ENCODE measurements around the gene VILL. TPM values are rescaled to one million over a fixed set of nuclear protein-coding genes. Genes with fewer than 3 reads are reported as not detected.
A peak's percentile ranks its signal among the peaks of the same experiment; 100 is the strongest.

VILL gene
- polyA plus RNA-seq: 10 to 100 TPM in 1 of 2 donors, 1 to 10 TPM in 1; 4.9 to 16.7 TPM

DNA sequence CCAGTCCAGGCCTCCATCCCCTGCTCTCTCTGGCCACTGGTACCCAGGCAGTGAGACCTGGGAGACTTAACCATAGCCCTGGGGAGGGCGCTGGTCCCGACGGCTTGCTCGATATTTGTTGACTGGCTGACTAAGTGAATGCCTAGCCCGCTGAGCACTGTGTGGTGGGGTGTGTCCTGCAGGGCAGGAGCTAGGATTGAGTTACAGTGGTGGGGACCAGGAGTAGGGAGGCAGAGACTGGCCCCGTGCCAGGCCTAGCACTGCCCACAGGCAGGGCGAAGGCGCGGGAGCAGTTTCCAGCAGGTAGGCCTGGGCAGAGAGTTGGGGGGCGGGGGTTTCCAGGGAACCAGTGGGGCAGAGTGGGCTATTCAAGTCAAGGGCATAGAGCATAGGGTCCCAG is at the start of gene VILL:
Gene VILL, plus strand, starts transcription at position 260 of the 400 bp plus-strand sequence. CDS start 2,887 bp downstream, outside the sequence.
- H3K36me3 ChIP-seq (ENCODE audit: control insufficient read depth in 2 of 2, insufficient read depth in 2 of 2, low read length in 1 of 2): peaks cover 0 to 4% of the 10 kb centered on the region in 2 donors
- 56 to 59% methylated on average over 10 of the region's 10 CpGs for WGBS, 2 donors
- peak within 1 kb of the TSS in 1 of 2 donors; percentile 5 for H3K27ac ChIP-seq (ENCODE audit: low read depth in 2 of 2, low read length in 1 of 2)
- peak within 1 kb of the TSS in 1 of 2 donors; percentile 17 for H3K4me3 ChIP-seq (ENCODE audit: low read depth in 1 of 2, low read length in 2 of 2)
- peaks cover 11 to 39% of the 10 kb centered on the region in 2 donors for H3K4me1 ChIP-seq (ENCODE audit: control insufficient read depth in 2 of 2, insufficient read depth in 2 of 2, low read length in 1 of 2)
- no peaks in the 10 kb centered on the region for H3K27me3 ChIP-seq (ENCODE audit: control insufficient read depth in 1 of 2, insufficient read depth in 2 of 2, low read length in 2 of 2)
- no peaks in the 10 kb centered on the region for H3K9me3 ChIP-seq (ENCODE audit: control insufficient read depth in 2 of 2, insufficient read depth in 1 of 2, low read depth in 1 of 2, low read length in 1 of 2)

DNA sequence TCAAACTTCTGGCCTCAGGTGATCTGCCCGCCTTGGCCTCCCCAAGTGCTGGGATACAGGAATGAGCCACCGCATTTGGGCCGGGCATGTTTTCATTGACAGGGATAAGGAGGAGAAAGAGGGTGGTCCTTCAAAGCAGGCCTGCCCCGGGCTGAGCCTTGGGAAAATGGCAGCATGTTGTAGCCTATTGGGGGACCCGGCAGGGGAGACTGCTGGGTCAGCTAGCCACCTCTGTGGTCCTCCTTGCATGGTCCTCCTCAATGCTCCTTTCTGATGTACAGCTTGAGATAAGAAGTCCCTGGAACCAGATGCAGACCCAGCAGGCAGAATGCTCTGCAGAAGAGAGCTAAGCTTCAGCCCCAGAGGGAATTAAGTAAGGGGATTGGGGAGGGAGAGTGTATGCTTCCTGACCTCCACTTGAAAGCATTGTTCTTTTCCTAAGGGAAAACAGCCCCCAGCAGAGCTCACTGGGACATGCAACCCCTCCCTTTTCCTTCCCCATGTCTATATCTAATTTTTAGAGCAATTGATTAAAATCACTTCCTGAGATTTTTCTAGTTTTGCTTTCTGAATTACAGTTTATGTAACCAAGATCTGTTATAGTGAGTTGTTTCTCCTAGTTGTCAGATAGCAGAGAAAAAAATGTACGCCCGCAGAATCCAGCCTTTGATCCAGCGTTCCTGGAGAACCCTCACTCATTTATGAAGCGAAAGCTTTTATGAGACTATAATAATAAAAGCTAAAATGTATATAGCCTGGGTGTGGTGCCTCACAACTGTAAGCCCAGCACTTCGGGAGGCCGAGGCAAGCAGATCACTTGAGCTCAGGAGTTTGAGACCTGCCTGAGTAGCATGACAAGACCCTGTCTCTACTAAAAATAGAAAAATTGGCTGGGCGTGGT is 48.7 kb upstream of the VILL start:
- Histone ChIP-seq H3K9me3 (ENCODE audit: control insufficient read depth in 2 of 2, insufficient read depth in 1 of 2, low read depth in 1 of 2, low read length in 1 of 2) (no peaks in the 10 kb centered on the region), H3K27me3 (ENCODE audit: control insufficient read depth in 1 of 2, insufficient read depth in 2 of 2, low read length in 2 of 2) (no peaks in the 10 kb centered on the region), H3K27ac (ENCODE audit: low read depth in 2 of 2, low read length in 1 of 2) (no peak overlapping the region), H3K36me3 (ENCODE audit: control insufficient read depth in 2 of 2, insufficient read depth in 2 of 2, low read length in 1 of 2) (no peaks in the 10 kb centered on the region), H3K4me1 (ENCODE audit: control insufficient read depth in 2 of 2, insufficient read depth in 2 of 2, low read length in 1 of 2) (peaks cover 6 to 19% of the 10 kb centered on the region in 2 donors), H3K4me3 (ENCODE audit: low read depth in 1 of 2, low read length in 2 of 2) (no peak overlapping the region)
- 60% methylated on average over 12 of the region's 12 CpGs for WGBS, 2 donors

DNA sequence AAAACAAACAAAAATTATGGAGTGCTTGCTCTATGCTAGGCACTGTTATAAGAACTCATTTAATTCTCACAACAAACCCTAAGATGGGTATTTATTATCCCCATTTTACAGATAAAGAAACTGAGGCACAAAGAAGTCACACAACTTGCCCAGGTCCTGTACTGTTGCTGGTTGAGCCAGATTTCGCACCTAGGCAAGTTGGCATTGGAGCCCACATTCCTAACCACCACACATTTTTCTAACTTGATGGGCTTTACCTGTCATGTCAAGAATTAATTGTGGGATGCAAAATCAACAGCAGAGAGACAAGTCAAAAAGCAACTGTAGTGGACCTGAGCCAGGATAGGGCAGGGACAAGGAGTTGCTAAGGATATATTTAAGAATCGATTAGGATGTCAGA is 47.9 kb upstream of the VILL start:
- H3K4me3 ChIP-seq (ENCODE audit: low read depth in 1 of 2, low read length in 2 of 2): no peak overlapping the region
- H3K27ac ChIP-seq (ENCODE audit: low read depth in 2 of 2, low read length in 1 of 2): peak overlapping the region in 1 of 2 donors; percentile 17
- no peaks in the 10 kb centered on the region for H3K36me3 ChIP-seq (ENCODE audit: control insufficient read depth in 2 of 2, insufficient read depth in 2 of 2, low read length in 1 of 2)
- no peaks in the 10 kb centered on the region for H3K27me3 ChIP-seq (ENCODE audit: control insufficient read depth in 1 of 2, insufficient read depth in 2 of 2, low read length in 2 of 2)
- no peaks in the 10 kb centered on the region for H3K9me3 ChIP-seq (ENCODE audit: control insufficient read depth in 2 of 2, insufficient read depth in 1 of 2, low read depth in 1 of 2, low read length in 1 of 2)
- H3K4me1 ChIP-seq (ENCODE audit: control insufficient read depth in 2 of 2, insufficient read depth in 2 of 2, low read length in 1 of 2): peaks cover 6 to 22% of the 10 kb centered on the region in 2 donors
- 50 to 66% methylated on average over 2 of the region's 2 CpGs for WGBS, 2 donors

DNA sequence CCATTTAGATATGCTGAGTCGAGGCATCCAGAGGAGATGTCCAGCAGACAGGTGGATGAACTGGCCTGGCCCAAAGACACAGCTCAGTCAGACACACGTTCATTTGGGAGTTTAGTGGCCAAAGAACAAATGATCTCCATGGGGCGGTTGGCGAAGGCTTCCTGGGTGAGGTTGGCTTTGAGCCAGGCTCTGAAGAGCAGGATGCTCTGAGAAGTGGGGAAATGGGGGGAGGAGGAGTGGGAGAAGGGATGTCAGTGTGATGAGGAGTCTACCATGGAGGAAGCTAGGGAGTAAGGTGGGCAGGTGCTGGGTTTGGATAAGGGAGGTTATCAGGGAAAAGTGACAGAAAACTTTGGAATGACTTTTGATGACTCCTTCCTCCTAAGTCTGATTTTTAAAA is 47.5 kb upstream of the VILL start:
- WGBS, 2 donors: 75 to 78% methylated on average over 4 of the region's 4 CpGs
- H3K27me3 ChIP-seq (ENCODE audit: control insufficient read depth in 1 of 2, insufficient read depth in 2 of 2, low read length in 2 of 2): no peaks in the 10 kb centered on the region
- H3K4me1 ChIP-seq (ENCODE audit: control insufficient read depth in 2 of 2, insufficient read depth in 2 of 2, low read length in 1 of 2): peaks cover 6 to 22% of the 10 kb centered on the region in 2 donors
- peak overlapping the region in 1 of 2 donors; percentile 17 for H3K27ac ChIP-seq (ENCODE audit: low read depth in 2 of 2, low read length in 1 of 2)
- no peaks in the 10 kb centered on the region for H3K9me3 ChIP-seq (ENCODE audit: control insufficient read depth in 2 of 2, insufficient read depth in 1 of 2, low read depth in 1 of 2, low read length in 1 of 2)
- H3K4me3 ChIP-seq (ENCODE audit: low read depth in 1 of 2, low read length in 2 of 2): no peak overlapping the region
- H3K36me3 ChIP-seq (ENCODE audit: control insufficient read depth in 2 of 2, insufficient read depth in 2 of 2, low read length in 1 of 2): no peaks in the 10 kb centered on the region

DNA sequence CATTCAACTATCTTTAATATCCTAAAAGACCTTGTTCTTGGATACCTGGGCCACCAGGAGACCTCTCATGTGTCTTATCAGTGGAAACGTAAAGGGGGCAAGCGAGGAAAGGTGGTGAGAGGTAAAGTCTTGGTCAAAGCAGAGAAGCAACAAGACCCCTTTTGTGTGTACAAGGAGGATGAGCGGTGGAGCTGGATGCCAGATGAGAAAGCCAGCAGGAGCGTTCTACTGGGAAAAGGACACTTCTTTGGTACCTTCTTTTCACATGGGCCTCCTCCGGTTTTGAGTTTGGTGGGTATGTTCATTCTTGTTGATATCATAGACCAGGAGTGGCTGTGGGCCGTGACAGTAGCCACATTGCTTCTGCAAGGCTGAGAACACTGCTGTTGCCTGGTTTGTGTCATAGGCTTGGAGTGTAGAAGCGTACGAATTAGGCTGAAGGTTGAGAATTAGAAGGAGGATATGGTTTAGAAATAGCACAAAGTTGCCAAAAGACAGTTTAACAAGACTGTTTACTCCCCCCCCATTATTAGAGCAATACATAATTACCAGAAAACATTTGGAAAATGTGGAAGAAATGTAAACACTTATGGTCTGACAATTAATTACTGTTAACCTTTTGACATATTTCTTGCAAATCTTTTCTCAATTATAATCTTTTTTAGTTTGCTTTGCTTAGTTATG is 46.8 kb upstream of the VILL start:
- Histone ChIP-seq H3K27me3 (ENCODE audit: control insufficient read depth in 1 of 2, insufficient read depth in 2 of 2, low read length in 2 of 2) (no peaks in the 10 kb centered on the region), H3K4me3 (ENCODE audit: low read depth in 1 of 2, low read length in 2 of 2) (no peak overlapping the region), H3K4me1 (ENCODE audit: control insufficient read depth in 2 of 2, insufficient read depth in 2 of 2, low read length in 1 of 2) (peaks cover 6 to 22% of the 10 kb centered on the region in 2 donors), H3K9me3 (ENCODE audit: control insufficient read depth in 2 of 2, insufficient read depth in 1 of 2, low read depth in 1 of 2, low read length in 1 of 2) (no peaks in the 10 kb centered on the region), H3K36me3 (ENCODE audit: control insufficient read depth in 2 of 2, insufficient read depth in 2 of 2, low read length in 1 of 2) (no peaks in the 10 kb centered on the region), H3K27ac (ENCODE audit: low read depth in 2 of 2, low read length in 1 of 2) (peak overlapping the region; percentile 23 to 36)
- WGBS, 2 donors: 82% methylated on average over 8 of the region's 8 CpGs

DNA sequence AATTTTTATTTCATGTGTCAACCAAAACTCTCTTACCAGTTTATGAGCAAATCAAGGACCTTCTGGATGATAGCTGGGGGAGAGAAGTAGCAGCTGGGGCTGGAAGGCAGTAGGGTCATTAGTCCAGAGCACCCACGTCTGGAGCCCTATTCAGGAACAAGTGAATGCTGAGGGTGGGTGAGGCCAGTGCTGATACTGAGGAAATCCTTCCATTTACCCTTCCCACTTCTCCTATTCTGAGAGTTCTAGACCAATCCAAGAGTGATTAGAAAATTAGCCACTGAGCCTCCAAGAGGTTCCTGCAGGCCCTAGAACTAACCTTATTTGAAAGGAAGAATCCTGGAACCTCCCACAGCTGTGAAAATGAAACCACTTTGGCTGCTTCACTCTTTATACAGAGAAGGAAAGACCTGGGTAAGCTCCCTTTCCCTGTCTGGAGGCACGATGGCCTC is 46.2 kb upstream of the VILL start:
- Histone ChIP-seq H3K9me3 (ENCODE audit: control insufficient read depth in 2 of 2, insufficient read depth in 1 of 2, low read depth in 1 of 2, low read length in 1 of 2) (no peaks in the 10 kb centered on the region), H3K27me3 (ENCODE audit: control insufficient read depth in 1 of 2, insufficient read depth in 2 of 2, low read length in 2 of 2) (no peaks in the 10 kb centered on the region), H3K27ac (ENCODE audit: low read depth in 2 of 2, low read length in 1 of 2) (peak overlapping the region in 1 of 2 donors; percentile 38), H3K4me3 (ENCODE audit: low read depth in 1 of 2, low read length in 2 of 2) (no peak overlapping the region), H3K36me3 (ENCODE audit: control insufficient read depth in 2 of 2, insufficient read depth in 2 of 2, low read length in 1 of 2) (no peaks in the 10 kb centered on the region), H3K4me1 (ENCODE audit: control insufficient read depth in 2 of 2, insufficient read depth in 2 of 2, low read length in 1 of 2) (peaks cover 6 to 22% of the 10 kb centered on the region in 2 donors)
- WGBS, 2 donors: 22 to 23% methylated on average over 2 of the region's 2 CpGs

DNA sequence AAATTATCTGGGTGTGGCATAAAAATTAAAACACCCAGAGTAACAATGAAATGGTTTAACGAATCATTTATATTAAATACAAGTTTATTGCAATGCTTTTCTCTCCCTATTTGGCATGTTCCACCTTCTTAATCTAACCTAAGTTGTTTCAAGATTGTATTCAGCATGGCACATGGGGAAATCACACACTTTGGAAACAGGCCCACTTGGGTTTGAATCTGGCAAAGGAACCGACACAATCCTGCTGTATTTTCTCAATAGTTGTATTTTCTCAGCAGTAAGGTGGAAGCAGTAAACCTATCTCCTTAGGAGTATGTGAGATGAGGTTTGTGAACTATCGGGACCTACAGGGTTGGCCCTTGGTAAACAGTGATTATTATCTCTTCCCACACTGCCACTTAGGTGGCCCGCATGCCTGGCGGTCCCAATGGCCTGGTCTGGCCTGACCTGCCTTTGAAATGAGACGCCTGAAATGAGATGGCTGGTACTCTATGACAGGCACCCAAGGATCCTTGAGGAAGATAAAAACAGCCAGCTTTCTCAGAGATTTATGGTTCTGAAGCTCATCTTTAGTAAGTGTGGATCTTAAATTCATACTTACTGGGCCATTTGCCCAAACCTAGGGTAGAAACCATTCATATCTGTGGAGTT is 45.3 kb upstream of the VILL start:
- Histone ChIP-seq H3K36me3 (ENCODE audit: control insufficient read depth in 2 of 2, insufficient read depth in 2 of 2, low read length in 1 of 2) (no peaks in the 10 kb centered on the region), H3K27me3 (ENCODE audit: control insufficient read depth in 1 of 2, insufficient read depth in 2 of 2, low read length in 2 of 2) (no peaks in the 10 kb centered on the region), H3K27ac (ENCODE audit: low read depth in 2 of 2, low read length in 1 of 2) (peak overlapping the region; percentile 61 to 81), H3K4me3 (ENCODE audit: low read depth in 1 of 2, low read length in 2 of 2) (no peak overlapping the region), H3K4me1 (ENCODE audit: control insufficient read depth in 2 of 2, insufficient read depth in 2 of 2, low read length in 1 of 2) (peaks cover 6 to 22% of the 10 kb centered on the region in 2 donors), H3K9me3 (ENCODE audit: control insufficient read depth in 2 of 2, insufficient read depth in 1 of 2, low read depth in 1 of 2, low read length in 1 of 2) (no peaks in the 10 kb centered on the region)
- 35 to 47% methylated on average over 6 of the region's 6 CpGs for WGBS, 2 donors

DNA sequence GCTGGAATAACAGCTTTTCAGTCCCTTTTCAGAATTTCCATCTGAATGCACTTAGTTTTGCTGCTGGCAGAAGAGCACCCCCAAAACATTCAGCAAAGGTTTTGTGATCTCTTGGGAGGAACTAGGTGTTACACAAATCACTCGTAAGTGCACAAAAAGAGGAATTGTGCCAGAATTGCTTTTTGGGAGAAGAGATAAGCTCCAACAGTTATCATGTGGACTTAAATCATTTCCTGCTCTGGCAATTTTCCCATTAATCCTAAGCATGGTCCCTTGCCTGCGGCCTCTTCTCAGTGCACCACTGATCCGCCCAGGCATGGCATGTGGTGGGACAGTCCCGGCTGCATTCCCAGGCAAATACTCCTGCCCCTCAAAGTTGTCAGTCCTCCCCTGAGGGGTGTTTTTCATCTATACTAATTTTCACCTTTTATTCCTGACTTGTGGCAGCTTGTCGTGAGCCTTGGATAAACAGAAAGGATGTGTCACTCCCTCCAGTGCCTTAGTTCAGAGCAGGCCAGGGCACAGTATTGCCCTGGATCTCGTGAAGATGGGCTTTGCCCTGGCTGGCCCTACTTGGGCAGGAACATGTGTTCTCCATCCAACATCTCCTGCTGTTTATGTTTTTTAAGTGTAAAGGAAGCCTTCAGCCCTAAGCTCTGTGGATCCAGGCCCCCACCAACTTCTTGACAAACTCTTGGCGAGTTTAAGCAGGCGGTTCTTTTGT is 44.6 kb upstream of the VILL start:
- Histone ChIP-seq H3K36me3 (ENCODE audit: control insufficient read depth in 2 of 2, insufficient read depth in 2 of 2, low read length in 1 of 2) (no peaks in the 10 kb centered on the region), H3K4me3 (ENCODE audit: low read depth in 1 of 2, low read length in 2 of 2) (no peak overlapping the region), H3K27me3 (ENCODE audit: control insufficient read depth in 1 of 2, insufficient read depth in 2 of 2, low read length in 2 of 2) (no peaks in the 10 kb centered on the region), H3K4me1 (ENCODE audit: control insufficient read depth in 2 of 2, insufficient read depth in 2 of 2, low read length in 1 of 2) (peaks cover 2 to 22% of the 10 kb centered on the region in 2 donors), H3K9me3 (ENCODE audit: control insufficient read depth in 2 of 2, insufficient read depth in 1 of 2, low read depth in 1 of 2, low read length in 1 of 2) (no peaks in the 10 kb centered on the region), H3K27ac (ENCODE audit: low read depth in 2 of 2, low read length in 1 of 2) (peak overlapping the region; percentile 61 to 81)
- WGBS, 2 donors: 23 to 32% methylated on average over 8 of the region's 8 CpGs

DNA sequence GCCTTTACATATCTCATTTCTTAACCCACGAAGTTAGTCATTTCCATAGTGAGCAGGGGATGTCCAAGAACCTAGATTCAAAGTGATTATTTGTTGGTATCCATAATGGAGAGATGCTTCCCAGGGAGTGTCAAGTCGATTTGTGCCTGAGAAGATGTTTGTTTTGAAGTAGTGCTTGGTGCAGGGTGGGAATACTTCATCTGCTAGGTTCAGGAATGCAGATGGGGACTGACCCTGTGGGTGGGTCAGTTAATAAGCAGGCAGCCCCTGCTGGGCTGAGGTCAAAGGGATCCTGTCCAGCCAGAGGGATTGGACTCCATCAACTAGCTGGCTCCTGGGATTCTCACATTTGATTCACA is 44.1 kb upstream of the VILL start:
- Histone ChIP-seq H3K4me1 (ENCODE audit: control insufficient read depth in 2 of 2, insufficient read depth in 2 of 2, low read length in 1 of 2) (peaks cover 2 to 20% of the 10 kb centered on the region in 2 donors), H3K4me3 (ENCODE audit: low read depth in 1 of 2, low read length in 2 of 2) (no peak overlapping the region), H3K36me3 (ENCODE audit: control insufficient read depth in 2 of 2, insufficient read depth in 2 of 2, low read length in 1 of 2) (no peaks in the 10 kb centered on the region), H3K27ac (ENCODE audit: low read depth in 2 of 2, low read length in 1 of 2) (peak overlapping the region; percentile 40 to 81), H3K27me3 (ENCODE audit: control insufficient read depth in 1 of 2, insufficient read depth in 2 of 2, low read length in 2 of 2) (no peaks in the 10 kb centered on the region), H3K9me3 (ENCODE audit: control insufficient read depth in 2 of 2, insufficient read depth in 1 of 2, low read depth in 1 of 2, low read length in 1 of 2) (no peaks in the 10 kb centered on the region)
- 16 to 37% methylated on average over 2 of the region's 2 CpGs for WGBS, 2 donors

Data from esophagus (tissue), 2 donors.